GM21723 (cell line): ENCODE measurements around the gene IRAK1.
"Not testable (repeated sequence)": the region's sequence is repeated elsewhere in the genome, so short reads cannot be mapped to it uniquely, and the experiment has no call there.

ENCODE experiments used
- ATAC-seq: cut with Tn5 transposase; IDR thresholded peaks from one replicate; pipeline ENCODE4 v1.9.1; 2021; ENCODE audit warnings: mild to moderate bottlenecking, moderate library complexity; ENCODE audit not compliant: unreplicated experiment

The IRAK1 gene

GRCh38 chrX:153999359-154000037 lies 20.2 kb downstream of the IRAK1 start:
- ATAC-seq: no peak

- no peak for ATAC-seq
Observed at GRCh38 chrX:153995504-153995903, 24.2 kb downstream of the IRAK1 start.

DNA sequence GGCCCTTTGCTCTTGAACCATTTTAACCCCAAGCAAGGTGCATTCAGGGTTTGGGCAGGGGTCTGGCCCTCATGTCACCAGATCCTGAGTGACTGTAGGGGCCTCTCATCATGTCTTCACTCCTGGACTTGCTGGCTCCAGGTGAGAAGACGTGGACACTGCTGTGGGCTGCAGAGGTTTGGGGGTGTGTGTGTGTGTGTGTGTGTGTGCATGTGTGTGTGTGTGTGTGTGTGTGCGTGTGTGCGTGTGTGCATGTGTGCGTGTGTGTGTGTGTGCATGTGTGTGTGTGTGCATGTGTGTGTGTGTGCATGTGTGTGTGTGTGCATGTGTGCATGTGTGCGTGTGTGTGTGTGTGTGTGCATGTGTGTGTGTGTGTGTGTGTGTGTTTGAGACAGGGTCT lies 25.3 kb downstream of the IRAK1 start:
- ATAC-seq: not testable (repeated sequence)

DNA sequence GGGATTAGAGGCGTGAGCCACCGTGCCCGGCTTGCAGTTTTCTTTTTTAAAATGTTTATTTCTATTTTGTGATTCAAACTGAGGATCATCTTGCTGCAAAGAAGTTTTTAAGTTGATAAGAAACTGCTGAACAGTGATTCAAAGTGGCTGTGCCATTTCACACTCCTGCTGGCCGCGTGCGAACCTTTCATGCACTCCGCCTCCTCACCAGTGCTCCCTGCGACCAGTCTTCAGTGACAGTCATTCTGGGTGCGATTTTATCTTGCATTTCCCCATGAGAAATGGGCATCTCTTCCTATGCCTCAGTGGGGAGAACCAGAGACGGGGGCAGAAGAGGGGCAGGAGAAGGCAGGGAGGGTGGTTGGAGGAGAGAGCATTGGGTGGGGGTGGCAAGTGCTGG lies 25.7 kb downstream of the IRAK1 start:
- no peak for ATAC-seq

DNA sequence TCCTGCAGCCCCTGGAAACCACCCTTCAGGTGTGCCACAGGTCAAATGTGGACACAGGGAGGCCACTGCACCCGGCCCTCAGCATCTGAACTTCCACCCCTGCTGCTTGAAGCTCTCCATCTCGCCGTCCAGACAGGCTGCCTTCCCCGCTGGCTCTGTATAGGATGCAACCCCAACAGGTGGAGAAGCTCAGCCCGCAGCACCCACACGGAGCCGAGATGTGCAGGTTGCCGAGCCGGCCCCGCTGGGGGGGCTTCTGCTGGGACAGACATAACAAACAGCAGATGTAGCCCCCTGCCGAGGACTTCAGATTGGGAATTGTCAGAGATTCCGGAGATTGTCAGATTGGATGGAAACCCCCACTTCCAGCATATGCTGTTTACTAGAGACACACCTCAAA lies 26.6 kb downstream of the IRAK1 start:
- ATAC-seq: no peak

DNA sequence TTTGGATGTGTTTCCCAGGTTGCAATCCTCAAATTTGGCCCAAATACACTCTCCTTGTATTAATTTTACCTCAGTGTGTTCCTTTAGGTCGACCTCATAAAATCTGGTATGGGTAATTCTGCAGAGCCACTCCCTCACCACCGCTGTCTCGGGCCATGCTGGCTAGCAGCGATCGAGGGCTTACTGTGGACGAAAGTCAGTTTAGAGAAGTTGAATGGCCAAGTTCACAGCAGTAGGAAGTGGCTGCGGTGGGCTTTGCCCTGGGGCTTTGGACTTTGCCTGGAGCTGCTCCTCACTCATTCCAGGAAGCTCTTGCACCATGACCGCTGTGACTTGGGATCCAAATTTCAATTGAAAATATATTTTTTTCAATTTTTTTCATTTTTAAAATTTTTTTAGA lies 27.5 kb downstream of the IRAK1 start:
- ATAC-seq: no peak

DNA sequence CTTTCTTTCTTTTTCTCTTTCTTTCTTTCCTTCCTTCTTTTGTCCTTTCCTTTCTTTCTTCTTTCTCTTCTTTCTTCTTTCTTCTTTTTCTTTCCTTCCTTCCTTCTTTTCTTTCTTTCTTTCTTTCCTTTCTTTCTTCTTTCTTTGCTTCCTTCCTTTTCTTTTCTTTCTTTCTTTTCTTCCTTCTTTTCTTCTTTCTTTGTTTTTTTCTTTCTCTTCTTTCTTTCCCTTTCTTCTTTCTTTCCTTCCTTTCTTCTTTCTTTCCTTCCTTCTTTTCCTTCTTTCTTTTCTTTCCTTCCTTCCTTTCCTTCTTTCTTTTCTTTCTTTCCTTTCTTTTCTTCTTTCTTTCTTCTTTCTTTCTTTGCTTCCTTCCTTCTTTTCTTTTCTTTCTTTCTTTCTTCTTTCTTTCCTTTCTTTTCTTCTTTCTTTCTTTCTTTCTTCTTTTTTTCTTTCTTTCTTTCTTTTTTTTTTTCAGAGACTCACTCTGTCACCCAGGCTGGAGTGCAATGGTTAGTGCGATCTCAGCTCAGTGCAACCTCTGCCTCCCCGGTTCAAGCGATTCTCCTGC lies 28.6 kb downstream of the IRAK1 start:
- ATAC-seq: no peak

GRCh38 chrX:153989973-153990655 lies 29.6 kb downstream of the IRAK1 start:
- no peak for ATAC-seq

GRCh38 chrX:153988493-153988892 lies 31.2 kb downstream of the IRAK1 start:
- ATAC-seq: no peak

GRCh38 chrX:153984351-153985178 lies 35.1 kb downstream of the IRAK1 start:
- no peak for ATAC-seq

GRCh38 chrX:153983321-153983801 lies 36.3 kb downstream of the IRAK1 start:
- ATAC-seq: no peak

DNA sequence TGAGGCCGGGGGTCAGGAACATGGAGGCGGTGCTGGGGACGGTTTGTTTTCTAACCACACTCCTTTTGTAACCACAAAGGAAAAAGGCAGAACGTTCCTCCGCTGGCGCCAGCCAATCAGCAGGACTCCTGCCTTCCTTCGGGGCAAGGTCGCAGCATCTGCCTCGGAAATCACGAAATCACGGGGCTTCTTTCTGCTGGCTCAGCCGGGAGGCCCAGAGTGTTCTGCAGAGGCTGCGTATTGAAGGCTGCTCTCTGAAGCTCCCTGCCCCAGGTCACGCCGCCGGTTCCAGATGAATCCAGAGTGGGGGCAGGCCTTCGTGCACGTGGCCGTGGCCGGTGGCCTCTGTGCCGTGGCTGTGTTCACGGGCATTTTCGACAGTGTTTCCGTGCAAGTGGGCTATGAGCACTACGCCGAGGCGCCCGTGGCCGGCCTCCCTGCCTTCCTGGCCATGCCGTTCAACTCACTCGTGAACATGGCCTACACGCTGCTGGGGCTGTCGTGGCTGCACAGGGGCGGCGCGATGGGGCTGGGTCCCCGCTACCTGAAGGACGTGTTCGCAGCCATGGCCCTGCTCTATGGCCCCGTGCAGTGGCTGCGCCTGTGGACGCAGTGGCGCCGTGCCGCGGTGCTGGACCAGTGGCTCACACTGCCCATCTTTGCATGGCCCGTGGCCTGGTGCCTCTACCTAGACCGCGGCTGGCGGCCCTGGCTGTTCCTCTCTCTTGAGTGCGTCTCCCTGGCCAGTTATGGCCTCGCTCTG lies 37.8 kb downstream of the IRAK1 start:
- no peak for ATAC-seq

DNA sequence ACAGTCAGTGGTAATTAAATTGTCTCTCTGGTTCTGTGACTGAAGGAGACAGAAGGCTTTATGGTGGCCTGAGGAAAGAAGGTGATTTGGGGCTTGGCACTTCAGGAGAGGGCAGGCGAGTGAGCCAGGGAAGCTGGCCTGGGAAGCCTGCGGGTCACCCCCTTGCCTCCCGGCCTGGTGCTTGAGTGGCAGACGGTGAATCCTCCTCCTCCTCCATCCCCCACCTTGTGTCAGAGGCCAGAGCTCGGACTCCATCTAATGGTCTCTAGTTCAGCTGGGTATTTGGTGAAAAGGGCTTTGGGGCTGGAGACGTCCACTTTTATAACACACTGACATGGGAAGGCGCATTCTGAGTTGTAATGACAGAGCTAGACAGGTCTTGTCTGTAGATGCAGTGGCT lies 38.5 kb downstream of the IRAK1 start:
- ATAC-seq: no peak

DNA sequence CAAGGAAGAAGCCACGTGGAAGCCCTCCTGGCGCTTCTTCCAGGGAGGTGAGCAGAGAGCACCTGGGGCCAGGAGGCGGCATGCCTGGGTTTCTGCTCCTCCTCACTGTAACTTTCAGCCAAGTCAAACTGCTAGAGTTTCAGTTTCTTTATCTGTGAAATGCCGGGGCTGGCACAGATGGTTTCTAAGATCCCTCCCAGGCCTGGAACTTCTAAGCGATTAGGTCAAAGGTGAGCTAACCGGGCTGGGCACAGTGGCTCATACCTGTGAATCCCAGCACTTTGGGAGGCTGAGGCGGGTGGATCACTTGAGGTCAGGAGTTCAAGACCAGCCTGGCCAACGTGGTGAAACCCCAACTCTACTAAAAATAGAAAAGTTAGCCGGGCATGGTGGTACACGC lies 39.3 kb downstream of the IRAK1 start:
- peak; percentile 53 for ATAC-seq

- ATAC-seq: no peak
Observed at GRCh38 chrX:153974726-153975286, 44.9 kb downstream of the IRAK1 start.

GRCh38 chrX:153974003-153974725 lies 45.5 kb downstream of the IRAK1 start:
- no peak for ATAC-seq

GRCh38 chrX:153973127-153974002 lies 46.3 kb downstream of the IRAK1 start:
- no peak for ATAC-seq

- ATAC-seq: peak; percentile 49
Observed at GRCh38 chrX:153972368-153973126, 47.2 kb downstream of the IRAK1 start, which contains the start of gene TMEM187. Gene TMEM187 (plus strand): TSS chrX:153972754. CDS start chrX:153982063, 9,309 bp downstream.
